HG03571 (cell line): Measurements from ENCODE around the gene TEAD2.
A peak's percentile ranks its signal among the peaks of the same experiment; 100 is the strongest.

Source experiments
- ATAC-seq: cut with Tn5 transposase; IDR thresholded peaks from one replicate; pipeline ENCODE4 v1.9.1; 2021; ENCODE audit not compliant: unreplicated experiment

TEAD2 gene

DNA sequence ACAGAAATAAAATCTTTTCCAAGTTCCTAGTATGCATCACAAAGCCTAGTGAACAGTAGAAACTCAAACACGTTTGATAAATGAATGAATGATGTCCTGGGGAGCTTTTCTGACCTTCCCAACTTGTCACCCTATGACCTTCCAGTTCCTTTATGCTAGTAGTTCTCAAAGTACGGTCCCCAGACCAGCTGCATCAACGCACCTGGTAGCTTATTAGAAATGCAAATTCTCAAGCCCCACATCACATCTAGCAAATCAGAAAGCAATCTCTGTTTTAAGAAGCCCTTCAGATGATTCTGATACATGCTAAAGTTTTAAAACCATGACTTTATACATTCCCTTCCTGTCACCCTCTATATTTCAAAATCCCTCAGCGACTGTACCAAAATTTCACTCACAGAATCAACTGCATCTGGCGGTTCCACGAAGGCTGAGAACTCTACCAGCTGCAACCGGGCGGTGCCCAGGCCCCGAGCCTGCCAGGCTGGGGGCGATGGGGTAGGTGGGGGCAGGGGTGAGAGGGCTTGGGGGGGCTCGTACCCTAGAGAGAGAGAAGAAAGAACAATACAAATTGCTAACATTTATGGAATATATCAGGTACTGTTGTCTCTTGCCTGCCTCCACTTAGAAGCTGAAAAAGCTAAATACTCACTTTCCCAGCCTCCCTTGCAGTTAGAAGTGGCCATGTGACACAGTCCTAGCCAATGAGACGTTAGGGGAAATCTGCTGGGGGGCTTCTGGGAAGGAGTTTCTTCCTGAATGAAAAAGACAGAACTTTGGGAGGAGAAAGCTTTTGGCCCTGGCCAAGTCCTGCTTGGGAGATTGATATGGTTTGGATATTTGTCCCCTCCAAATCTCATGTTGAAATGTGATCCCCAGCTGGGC is 13.7 kb downstream of the TEAD2 start:
- no peak for ATAC-seq

DNA sequence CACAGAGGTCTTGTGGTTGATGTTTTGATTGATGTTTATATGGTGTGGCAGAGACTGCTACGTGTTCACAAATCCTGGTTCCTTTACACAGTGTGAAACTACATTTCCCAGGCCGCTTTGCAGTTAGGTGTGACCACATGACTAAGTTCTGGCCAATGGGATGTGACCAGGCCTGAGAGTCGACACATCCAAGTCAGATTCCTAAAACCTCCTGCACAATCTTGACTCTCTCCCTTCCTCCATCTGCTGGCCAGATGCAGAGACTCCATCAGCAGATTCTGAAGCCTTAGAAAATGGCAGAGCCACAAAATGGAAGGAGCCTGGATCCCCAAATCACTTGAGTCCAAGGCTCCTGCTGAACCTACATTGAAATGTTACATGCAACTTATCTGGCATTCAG is 14.4 kb downstream of the TEAD2 start:
- ATAC-seq: no peak

DNA sequence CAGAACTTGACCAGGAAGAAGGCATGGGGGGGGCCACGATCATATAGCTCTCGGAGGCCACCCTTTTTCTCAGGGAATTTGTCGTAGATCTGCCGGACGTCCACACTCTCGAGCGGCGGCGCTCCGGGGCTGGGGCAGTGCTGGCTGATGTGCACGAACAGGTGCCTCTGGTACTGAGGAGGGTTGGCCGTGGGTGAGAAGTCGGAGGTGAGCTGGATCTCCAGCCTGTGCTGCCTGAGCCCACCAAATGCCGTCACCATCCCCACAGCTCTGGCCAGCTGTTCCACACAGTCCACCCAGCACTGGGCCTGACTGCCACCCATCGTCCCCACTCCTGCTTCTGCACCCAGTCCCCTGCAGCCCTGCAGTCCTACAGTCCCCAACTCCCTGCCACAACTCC is 15.0 kb downstream of the TEAD2 start:
- ATAC-seq: no peak

- ATAC-seq: no peak
These were observed 17.5 kb downstream of the TEAD2 start for GRCh38 chr19:49344505-49345423.

- no peak for ATAC-seq
These were observed 19.1 kb downstream of the TEAD2 start for GRCh38 chr19:49343123-49343522.

GRCh38 chr19:49342291-49342721 is 19.9 kb downstream of the TEAD2 start:
- ATAC-seq: no peak

GRCh38 chr19:49340865-49341718 is 21.1 kb downstream of the TEAD2 start:
- no peak for ATAC-seq

- ATAC-seq: peak; percentile 55
These were observed 21.9 kb downstream of the TEAD2 start for GRCh38 chr19:49340069-49340864.

GRCh38 chr19:49339301-49340068 is 22.7 kb downstream of the TEAD2 start:
- ATAC-seq: no peak

GRCh38 chr19:49338691-49339300 is 23.4 kb downstream of the TEAD2 start:
- ATAC-seq: no peak

DNA sequence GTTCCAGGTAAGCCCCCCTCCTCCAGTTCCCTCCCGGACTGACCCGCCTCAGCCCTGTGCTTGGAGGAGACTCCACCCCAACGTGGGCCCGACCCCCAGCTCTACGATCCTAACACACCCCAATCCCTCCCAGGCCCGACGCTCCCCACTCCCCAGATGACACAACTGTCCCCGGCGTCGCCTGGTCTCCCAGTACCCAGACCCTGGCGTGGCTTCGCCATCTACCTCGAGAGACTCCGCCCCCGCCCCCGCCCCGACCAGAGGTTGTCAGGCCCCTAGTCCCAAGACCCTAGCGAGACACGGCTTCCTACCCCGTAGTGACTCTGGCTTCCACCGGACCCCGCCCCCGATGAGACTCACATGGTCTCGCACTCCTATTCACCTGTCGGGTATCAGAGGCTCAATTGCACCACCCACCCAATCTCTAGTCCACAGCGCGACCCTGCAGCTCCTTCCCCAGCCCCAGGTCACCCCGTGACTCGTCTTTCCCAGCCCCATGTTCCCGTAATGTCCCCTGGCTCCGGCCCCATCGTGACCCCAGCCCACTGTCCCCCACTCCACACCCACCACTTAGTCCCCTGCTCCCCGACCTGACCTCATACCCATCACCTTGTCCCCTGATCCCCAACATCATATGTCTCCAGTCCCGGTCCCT is 24.1 kb downstream of the TEAD2 start:
- no peak for ATAC-seq

DNA sequence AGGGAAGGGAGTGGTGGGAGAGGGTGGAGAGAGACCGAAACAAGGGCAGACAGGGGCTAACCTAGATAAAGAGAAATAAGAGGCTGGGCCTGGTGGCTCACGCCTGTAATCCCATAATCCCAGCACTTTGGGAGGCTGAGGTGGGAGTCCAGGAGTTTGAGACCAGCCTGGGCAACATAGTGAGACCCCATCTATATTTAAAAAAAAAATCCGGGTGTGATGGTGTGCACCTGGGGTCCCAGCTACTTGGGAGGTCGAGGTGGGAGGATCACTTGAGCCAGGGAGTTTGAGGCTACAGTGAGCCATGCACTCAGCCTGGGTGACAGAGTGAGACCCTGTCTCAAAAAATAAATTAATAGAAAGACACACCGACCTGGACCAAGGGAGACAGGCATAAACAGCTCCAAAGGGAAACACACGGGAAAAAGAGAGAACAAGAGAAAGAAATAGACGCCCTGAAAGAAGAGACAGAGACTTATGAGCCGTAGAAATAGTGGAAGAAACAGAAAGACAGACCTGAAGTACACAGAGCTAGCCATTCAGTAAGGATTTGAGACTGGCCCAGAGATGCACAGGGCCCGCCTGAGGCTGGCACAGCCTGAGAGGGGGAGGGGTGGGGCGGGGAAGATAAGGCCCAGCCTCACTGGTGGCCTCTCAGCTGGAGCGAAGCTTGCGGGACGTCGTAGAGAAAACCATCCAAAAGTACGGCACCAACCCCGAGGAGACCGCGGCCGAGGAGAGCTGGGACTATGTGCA is 24.8 kb downstream of the TEAD2 start:
- ATAC-seq: no peak

DNA sequence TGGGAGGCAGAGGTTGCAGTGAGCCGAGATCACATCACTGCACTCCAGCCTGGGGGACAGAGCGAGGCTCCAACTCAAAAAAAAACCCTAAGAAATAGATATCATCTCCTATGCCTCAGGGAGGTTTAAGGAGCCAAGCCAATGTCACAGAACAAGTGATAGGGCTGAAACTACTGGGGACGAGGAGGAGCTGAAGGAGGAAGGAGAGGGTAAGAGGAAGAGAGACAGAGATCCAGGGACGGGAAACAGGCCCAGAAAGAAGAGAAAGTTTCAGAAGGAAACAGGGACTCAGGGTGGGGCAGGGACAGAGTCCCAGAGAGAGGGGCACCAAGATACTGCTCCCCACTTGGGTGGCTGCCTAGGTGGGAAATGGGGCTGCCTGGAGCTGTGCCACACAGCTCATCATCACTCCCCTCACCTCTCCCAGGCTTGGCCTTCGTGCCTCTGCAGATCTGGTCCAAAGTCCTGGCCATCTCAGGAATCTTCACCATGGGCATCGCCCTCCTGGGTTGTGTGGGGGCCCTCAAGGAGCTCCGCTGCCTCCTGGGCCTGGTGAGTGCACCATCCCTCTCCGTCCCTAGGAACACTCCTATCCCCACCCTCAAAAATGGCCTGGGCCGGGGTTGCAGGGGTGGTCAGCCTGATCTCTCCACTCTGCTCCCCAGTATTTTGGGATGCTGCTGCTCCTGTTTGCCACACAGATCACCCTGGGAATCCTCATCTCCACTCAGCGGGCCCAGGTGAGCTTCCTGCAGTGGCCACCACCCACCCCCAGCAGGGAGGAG is 25.5 kb downstream of the TEAD2 start:
- no peak for ATAC-seq

DNA sequence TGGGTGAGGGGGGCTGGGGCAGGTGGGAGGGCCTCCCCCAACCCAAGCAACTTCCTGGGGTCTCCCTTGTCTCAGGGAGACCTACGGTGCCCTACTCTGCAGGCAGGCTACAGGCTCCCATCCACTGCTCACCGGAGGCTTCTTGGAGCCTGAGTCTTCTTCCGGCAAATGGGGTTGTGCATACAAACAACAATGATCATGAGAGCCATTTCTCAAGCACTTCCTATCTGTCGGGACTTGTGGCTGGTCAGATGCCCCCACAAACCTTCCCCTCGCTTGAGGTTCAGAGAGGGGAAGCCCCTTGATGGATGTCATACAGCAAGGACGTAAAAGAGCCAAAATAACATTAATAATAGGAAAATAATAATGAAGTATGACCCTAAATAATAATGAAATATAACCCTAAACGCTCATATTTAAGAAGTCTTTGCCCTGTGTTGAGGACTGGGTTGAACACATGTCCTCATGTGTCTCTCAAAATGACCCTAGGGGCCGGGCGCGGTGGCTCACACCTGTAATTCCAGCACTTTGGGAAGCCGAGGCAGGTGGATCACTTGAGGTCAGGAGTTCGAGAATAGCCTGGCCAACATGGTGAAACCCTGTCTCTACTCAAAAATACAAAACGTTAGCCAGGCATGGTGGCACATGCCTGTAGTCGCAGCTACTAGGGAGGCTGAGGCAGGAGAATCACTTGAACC is 26.3 kb downstream of the TEAD2 start:
- no peak for ATAC-seq

DNA sequence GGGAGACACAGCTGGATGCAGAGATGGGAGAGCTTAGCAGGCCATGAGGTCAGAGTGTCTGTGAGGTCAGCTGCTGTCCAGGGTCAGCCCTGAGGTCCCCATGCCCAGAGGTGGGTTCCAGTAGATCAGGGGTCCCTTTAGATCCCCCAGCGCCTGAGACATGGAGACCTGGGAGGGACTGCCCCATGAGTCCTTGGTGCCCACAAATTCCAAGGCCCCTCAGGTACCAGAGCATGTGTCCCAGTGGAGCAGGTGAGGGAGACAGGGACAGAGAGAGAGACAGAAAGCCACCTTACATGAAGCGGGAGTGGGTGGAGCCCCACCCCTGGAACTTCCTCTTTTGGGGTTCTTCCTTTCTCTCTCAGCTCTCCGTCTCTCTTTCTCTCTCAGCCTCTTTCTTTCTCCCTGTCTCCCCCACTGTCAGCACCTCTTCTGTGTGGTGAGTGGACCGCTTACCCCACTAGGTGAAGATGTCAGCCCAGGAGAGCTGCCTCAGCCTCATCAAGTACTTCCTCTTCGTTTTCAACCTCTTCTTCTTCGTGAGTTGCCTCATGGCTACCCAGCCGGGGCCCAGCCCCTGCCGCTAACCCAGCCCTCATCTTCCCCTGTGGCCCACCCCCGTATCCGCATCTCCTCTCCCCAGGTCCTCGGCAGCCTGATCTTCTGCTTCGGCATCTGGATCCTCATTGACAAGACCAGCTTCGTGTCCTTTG is 27.0 kb downstream of the TEAD2 start, which contains the start of gene CD37:
Gene CD37, plus strand, starts transcription at position 336 of the 713 bp plus-strand sequence. Its CDS starts 135 bp downstream, at position 471.
- no peak for ATAC-seq
